Measurements from ENCODE around the gene OTOS.

The OTOS gene

GRCh38 chr2:240153418-240153817 is 13.0 kb upstream of the OTOS start:
- DNase-seq (ENCODE audit: low read depth in 3 of 3, low spot score in 1 of 3): no peak

GRCh38 chr2:240151477-240152031 is 11.1 kb upstream of the OTOS start:
- DNase-seq (ENCODE audit: low read depth in 3 of 3, low spot score in 1 of 3): no peak

DNA sequence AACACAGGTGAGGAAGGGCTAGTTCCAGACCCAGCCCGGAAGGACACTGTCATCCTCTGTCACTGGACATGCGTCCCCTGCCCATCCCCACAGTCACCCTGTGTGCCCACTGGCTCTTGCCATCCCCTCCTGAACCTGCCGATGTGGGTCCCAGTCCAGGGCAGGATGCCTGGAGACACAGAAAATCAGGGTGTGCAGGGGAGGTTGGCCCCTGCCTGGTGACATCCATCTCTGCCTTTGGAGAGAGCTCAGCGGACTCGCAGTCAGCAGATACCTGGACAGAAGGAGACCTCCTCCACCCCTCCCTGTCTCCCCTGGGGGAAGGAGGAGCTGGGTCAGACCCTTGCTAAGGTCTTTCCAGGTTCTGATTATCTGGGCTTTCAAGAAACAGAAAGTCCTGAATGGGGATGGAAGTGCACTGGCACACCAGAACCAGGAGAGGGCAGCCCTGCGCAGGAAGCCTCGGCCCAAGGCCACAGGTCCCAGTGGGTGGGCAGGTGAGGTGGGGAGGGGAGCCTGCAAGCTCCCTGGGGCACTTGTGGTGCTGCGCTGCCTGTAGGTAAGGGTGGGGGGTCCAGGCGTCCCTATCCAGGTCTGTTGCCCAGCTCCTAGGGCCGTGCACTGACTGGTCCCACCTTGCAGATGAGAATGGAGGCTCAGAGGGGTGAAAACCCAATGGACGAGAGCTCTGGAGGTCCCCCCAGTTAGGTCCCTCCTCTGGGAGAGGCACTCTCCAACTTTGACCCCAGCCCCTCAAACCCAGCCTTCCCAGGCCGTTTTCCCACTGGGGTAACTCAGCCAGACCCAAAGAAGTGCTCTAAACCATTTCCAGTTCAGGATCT is 9.7 kb upstream of the OTOS start:
- peak in 1 of 3 donors; percentile 12 for DNase-seq (ENCODE audit: low read depth in 3 of 3, low spot score in 1 of 3)

DNA sequence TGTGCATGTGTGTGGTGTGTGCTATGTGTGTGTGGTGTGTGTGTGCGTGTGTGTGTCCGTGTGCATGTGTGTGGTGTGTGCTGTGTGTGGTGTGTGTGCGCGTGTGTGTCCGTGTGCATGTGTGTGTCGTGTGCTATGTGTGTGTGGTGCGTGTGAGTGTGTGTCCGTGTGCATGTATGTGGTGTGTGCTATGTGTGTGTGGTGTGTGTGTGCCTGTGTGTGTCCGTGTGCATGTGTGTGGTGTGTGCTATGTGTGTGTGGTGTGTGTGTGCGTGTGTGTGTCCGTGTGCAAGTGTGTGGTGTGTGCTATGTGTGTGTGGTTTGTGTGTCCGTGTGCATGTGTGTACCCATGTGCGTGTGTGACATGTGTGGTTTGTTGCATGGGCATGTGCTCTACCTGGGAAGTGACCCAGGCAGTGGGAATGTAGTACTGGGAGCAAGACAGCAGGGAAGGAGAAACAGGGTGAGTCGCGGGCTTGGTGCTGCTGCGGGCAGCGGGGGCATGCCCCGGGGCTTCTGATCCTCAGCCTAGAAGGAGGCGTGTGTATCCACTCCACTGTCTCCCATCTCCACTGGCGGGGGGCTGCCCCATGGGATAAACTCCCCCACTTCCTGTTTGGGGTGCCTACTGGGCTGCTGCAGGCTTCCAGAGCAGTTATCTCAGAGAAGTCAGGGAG is 7.6 kb upstream of the OTOS start:
- no peak for DNase-seq (ENCODE audit: low read depth in 3 of 3, low spot score in 1 of 3)

DNA sequence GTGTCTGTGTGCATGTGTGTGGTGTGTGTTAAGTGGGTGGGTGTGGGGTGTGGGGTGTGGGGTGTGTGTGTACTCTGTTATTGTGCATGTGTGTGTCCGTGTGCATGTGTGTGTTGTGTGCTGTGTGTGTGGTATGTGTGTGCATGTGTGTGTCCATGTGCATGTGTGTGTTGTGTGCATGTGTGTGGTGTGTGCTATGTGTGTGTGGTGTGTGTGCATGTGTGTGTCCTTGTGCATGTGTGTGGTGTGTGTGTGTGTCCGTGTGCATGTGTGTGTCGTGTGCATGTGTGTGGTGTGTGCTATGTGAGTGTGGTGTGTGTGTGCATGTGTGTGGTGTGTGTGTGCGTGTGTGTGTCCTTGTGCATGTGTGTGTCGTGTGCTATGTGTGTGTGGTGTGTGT is 6.9 kb upstream of the OTOS start:
- DNase-seq (ENCODE audit: low read depth in 3 of 3, low spot score in 1 of 3): no peak

- no peak for DNase-seq (ENCODE audit: low read depth in 3 of 3, low spot score in 1 of 3)
Observed at GRCh38 chr2:240146627-240147278, 6.3 kb upstream of the OTOS start.

GRCh38 chr2:240146141-240146561 is 5.7 kb upstream of the OTOS start:
- no peak for DNase-seq (ENCODE audit: low read depth in 3 of 3, low spot score in 1 of 3)

- no peak for DNase-seq (ENCODE audit: low read depth in 3 of 3, low spot score in 1 of 3)
Observed at GRCh38 chr2:240145461-240145860, 5.0 kb upstream of the OTOS start.

DNA sequence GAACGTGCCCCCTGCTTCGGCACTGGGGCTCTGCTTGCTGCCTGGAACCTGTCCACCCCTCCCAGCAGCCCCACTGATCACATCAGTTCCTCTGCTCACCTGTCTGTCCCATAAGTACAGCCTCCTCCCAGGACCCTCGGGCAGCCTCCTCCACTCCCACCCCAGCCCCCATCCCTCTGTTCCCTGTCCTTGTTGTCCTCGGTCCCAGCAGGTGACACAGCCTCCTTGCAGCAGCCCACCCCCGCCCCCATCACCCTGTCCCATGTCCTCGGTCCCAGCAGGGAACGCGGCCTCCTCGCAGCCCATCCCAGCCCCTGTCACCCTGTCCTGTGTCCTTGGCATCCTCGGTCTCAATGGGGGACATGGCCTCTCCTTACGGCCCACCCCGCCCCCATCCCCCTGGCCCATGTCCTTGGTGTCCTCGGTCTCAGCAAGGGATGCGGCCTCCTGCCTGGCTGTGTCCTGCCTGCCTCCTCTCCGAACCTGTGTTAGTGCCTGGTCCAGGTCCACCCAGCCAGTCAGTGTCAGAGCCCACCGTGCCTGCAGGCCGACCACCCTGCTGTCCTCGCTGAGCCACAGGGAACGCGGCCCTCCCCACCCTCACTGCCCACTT is 4.3 kb upstream of the OTOS start:
- no peak for DNase-seq (ENCODE audit: low read depth in 3 of 3, low spot score in 1 of 3)

DNA sequence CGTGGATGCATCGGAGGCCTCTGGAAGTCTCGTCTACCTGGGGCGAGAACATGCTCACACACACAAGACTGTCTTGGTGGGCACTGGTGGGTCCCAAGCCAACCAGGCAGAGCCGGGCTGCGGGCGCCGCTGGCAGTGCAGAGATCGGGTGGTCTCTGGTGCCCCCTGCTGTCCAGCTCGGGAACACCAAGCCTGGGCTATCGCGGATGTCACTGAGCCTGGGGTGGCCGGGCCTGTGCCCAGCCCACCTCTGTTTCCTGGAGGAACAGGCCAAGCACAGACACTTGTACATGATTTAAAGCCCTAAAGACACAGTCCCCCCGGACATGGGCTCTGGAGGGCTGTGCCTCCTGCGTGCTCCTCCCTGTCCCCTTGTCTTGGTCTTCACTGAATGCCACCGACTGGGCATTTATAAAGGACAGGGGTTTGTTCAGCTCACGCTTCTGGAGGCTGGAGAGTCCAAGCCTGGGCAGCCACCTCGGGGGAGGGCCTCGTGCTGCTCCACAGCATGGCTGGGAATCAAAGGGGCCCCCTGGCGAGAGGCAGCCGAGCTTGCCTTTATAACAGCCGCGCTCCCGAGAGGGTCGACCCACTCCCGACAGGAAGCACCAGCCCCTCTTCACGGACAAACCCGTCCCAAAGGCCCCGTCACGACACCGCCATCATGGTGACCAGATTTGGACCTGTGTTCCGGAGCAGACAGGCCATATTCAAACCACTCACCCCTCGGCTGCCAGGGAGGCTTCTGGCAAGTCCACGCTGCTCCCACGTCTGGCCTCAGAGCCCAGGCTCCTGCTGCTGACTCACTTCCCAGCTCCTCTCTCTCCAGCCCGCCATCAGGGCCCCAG is 3.6 kb upstream of the OTOS start:
- DNase-seq (ENCODE audit: low read depth in 3 of 3, low spot score in 1 of 3): peak; percentile 47 to 87 (median 66)

DNA sequence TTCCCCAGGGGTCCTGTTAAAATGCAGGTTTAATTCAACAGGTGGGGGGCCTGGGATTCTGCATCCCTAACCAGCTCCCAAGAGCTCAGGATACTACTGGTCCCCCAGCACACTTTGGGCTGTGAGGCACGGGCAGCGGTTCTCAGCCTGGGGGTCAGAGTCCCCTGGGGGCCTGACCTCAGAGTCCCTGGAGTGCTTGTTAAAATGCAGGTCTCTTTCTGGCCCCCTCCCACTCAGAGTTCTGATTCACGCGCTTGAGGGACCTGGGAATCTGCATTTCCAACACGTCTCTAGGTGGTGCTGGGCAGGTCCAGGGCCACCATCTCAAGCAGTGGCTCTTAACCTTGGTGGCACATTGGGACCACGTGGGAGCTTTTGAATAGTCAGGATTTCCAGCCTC is 2.8 kb upstream of the OTOS start:
- DNase-seq (ENCODE audit: low read depth in 3 of 3, low spot score in 1 of 3): no peak

DNA sequence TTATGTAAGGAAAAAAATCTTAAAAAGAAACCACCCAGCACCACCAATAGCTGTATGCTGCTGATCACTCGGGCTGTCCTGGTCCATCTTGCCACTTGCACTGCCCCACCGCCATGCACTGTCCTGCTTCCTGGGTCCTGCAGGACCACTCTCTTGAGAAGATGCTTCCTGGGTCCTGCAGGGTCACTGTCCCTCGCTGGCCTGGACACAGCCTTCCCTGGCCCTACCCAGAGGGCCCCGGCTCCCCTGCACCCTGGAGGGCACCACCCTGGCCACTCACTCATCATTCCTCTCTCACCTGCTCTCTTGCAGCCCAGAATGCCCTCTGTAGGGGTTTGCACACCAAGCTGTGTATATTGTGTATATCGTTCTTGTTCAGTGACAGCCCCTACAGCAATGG is 2.4 kb upstream of the OTOS start:
- no peak for DNase-seq (ENCODE audit: low read depth in 3 of 3, low spot score in 1 of 3)

GRCh38 chr2:240142256-240142775 is 1.9 kb upstream of the OTOS start:
- DNase-seq (ENCODE audit: low read depth in 3 of 3, low spot score in 1 of 3): no peak

- no peak for DNase-seq (ENCODE audit: low read depth in 3 of 3, low spot score in 1 of 3)
Observed at GRCh38 chr2:240141736-240142135, 1.3 kb upstream of the OTOS start.

DNA sequence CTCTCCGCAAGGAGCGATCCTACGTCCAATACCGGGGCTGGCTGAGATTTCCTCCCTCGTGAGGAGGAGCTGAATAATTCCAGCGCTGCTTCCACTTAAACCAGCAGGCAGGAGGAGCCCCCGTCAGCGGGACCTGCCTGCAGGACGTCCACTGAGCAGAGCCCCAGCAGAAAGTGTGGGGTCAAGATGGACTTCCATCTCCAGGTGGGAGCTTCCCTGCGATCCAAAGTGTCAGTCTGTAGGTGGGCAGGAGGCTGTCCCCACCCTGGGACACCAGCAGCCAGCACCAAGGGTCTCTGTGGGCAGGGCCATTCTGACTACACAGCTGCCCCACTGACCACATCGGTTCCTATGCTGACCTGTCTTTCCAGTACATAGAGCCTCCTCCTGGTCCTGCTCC is 462 bp upstream of the OTOS start:
- no peak for DNase-seq (ENCODE audit: low read depth in 3 of 3, low spot score in 1 of 3)

DNA sequence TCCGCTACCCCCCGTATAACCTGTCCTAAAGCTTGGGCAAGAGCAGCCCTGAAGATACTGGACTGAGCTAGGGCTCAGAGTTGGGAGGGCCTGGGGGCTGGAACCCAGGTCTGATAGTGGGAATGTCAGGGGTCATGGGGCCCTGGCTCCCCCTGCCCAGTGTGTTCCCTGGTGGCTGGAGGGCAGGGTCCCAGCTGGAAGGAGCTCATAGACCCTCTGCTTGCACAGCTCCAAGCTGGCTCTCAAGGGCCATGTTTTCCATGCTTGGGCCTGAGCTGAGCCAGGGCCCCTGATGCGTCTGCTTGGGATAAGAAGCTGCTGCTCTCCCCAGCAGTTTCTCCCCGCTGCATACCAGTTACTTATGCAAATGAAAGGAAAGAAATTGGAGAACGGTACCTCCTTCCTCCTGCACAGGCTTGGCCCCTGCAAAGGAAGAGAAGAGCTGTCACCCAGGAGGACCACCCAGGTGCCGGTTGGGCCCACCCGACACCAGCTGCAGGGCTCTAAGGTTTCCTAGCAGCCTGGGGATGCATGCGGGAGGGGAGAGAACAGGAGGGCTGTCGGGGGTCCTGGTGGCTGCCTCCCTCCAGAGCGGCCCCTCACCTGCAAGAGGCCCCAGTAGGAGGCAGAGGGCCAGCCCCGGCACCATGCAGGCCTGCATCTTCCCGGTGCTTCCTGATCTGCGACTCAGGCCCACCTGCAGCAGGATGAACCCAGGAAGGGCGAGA is 628 bp downstream of the OTOS start:
- DNase-seq (ENCODE audit: low read depth in 3 of 3, low spot score in 1 of 3): no peak

GRCh38 chr2:240139011-240139441 is 1.4 kb downstream of the OTOS start:
- DNase-seq (ENCODE audit: low read depth in 3 of 3, low spot score in 1 of 3): no peak

GRCh38 chr2:240138254-240138984 is 2.0 kb downstream of the OTOS start:
- no peak for DNase-seq (ENCODE audit: low read depth in 3 of 3, low spot score in 1 of 3)

Measured in stimulated activated CD4-positive, alpha-beta T cell treated with anti-CD3 and anti-CD28 coated beads, TNF-alpha, amount 100 ng/mL, for 1 hour (primary cell).